Measurements from ENCODE around the gene TGM2. TPM values are rescaled to one million over a fixed set of nuclear protein-coding genes. Genes with fewer than 3 reads are reported as not detected.
A peak's percentile ranks its signal among the peaks of the same experiment; 100 is the strongest.

The TGM2 gene
- total RNA-seq, 1 donor from 2014 or later, result 0.05 TPM

GRCh38 chr20:38177201-38177600 is 12.1 kb upstream of the TGM2 start:
- H3K9me3 Mint-ChIP-seq, result no peaks in the 10 kb centered on the region
- no peaks in the 10 kb centered on the region for H3K4me1 Mint-ChIP-seq
- DNase-seq, result no peak
- intact Hi-C loops (cut with micrococcal nuclease), result no loop called here
- no peaks in the 10 kb centered on the region for H3K36me3 Mint-ChIP-seq (ENCODE audit: low read depth)
- no peak overlapping the region for H3K4me3 Mint-ChIP-seq
- H3K27me3 Mint-ChIP-seq, result peaks cover 6% of the 10 kb centered on the region
- no peak overlapping the region for H3K27ac Mint-ChIP-seq

- H3K27me3 Mint-ChIP-seq, result peaks cover 10% of the 10 kb centered on the region
- no peaks in the 10 kb centered on the region for H3K9me3 Mint-ChIP-seq
- DNase-seq, result no peak
- no peak overlapping the region for H3K4me3 Mint-ChIP-seq
- no peaks in the 10 kb centered on the region for H3K4me1 Mint-ChIP-seq
- no peak overlapping the region for H3K27ac Mint-ChIP-seq
- H3K36me3 Mint-ChIP-seq (ENCODE audit: low read depth), result no peaks in the 10 kb centered on the region
- intact Hi-C loops (cut with micrococcal nuclease), result no loop called here
Measured at GRCh38 chr20:38175304-38176180, 10.5 kb upstream of the TGM2 start.

DNA sequence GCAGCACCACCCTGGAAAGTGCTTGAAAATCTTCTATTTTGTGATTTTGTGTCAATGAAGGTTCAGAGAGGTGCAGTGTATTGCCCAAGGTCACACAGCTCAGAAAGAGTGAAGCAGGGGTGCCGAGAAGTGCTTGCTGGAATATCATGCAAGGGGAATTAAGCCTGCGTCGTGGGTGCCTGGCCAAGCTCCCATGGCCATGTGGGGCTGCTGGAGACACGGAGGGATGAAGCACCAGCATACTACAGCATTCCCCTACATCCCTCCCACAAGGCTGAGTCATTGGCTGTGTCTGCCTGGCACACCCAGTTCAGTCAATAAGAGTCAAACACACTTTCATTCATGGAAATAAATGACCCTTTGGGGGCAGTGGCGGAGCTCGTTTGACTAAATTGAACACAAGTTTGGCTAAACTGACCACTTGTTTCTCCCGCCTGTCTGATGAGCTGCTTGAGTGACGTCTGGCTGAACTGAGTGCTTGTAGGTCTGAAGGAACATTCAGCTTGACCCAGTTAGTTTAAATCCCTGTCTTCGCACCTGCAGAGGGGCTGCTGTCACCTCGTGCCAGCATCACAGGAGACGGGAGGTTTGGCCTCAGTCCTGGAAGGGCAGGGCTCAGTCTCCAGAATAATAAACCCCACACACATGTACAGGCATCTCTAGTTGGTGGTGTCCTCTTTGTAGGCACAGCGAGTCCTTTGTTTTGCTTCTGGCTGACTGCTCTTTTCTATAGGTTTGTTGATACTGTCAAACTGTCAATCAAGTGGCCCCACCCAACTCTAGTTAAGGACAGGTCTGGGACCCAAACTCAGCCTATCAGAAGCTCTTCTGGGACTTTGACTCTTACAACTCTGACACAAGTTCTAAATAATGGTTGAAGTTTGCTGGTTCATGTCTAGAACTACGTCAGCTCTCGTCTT is 8.4 kb upstream of the TGM2 start:
- intact Hi-C loops (cut with micrococcal nuclease), result no loop called here
- Mint-ChIP-seq H3K27ac (no peak overlapping the region), H3K9me3 (no peaks in the 10 kb centered on the region), H3K4me3 (no peak overlapping the region), H3K27me3 (peaks cover 10% of the 10 kb centered on the region), H3K4me1 (peaks cover 13% of the 10 kb centered on the region), H3K36me3 (ENCODE audit: low read depth) (no peaks in the 10 kb centered on the region)
- DNase-seq, result no peak

GRCh38 chr20:38172408-38172807 is 7.3 kb upstream of the TGM2 start:
- Mint-ChIP-seq H3K4me3 (no peak overlapping the region), H3K9me3 (no peaks in the 10 kb centered on the region), H3K27me3 (peaks cover 8% of the 10 kb centered on the region), H3K36me3 (ENCODE audit: low read depth) (no peaks in the 10 kb centered on the region), H3K27ac (no peak overlapping the region), H3K4me1 (peaks cover 19% of the 10 kb centered on the region)
- intact Hi-C loops (cut with micrococcal nuclease), result no loop called here
- no peak for DNase-seq

DNA sequence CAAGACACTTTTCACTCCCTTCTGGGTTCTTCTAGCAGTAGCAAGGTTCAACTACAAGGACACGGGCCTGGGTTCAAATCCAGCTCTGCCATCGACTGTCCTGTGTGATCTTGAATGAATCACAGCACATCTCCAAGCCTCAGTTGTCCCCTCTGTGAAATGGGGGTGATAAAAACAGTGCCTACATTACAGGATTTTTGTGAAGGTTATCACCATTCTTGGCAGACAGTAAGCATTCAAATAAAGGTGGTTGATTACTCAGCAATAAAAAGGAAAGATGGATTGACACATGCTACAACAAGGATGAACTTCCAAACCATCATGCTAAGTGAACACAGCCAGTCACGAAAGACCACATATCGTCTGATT is 6.6 kb upstream of the TGM2 start:
- Mint-ChIP-seq H3K36me3 (ENCODE audit: low read depth) (no peaks in the 10 kb centered on the region), H3K9me3 (no peaks in the 10 kb centered on the region), H3K27me3 (peaks cover 8% of the 10 kb centered on the region), H3K4me3 (no peak overlapping the region), H3K4me1 (peaks cover 19% of the 10 kb centered on the region), H3K27ac (no peak overlapping the region)
- intact Hi-C loops (cut with micrococcal nuclease), result no loop called here
- DNase-seq, result no peak

DNA sequence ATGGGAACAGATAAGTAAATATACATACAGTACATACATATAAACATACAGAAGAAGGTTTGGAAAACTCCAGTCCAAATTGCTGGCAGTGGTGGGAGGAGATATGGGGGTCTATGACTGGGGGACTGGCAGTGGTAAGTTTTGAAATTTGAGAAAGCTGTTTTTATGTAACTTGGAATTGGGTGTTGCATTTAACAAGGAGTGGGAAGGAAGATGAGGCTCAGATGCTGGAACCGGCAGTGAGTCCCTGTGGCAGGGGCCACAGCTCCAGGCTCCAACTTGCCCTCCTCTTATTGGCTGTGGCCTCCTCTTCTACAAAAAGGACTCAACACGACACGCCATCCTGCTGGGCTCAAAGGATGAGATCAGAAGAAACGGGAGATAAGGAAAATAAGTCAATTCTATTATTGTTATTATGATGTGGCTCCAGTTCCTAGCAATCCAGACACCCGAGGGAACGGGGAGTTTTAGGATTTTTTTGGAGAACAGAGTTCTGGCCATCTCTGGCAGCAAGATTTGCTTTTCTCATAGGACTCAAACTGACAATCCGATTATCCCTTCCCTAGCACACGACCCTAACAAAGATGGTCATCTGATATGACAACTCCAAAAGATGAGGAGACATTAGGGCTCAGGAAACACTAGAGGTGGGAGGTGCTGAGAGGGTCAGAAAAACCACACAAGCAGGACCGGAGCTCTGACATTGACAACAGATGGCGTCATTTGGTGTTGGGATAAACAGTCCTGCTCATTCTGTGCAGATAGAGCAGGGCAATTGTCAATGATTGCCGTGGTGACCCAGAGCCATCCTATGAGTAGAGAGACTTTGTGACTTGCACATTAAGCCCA is 6.0 kb upstream of the TGM2 start:
- no peaks in the 10 kb centered on the region for H3K36me3 Mint-ChIP-seq (ENCODE audit: low read depth)
- no peak overlapping the region for H3K27ac Mint-ChIP-seq

GRCh38 chr20:38170219-38170825 is 5.3 kb upstream of the TGM2 start:
- intact Hi-C loops (cut with micrococcal nuclease), result no loop called here
- peaks cover 15% of the 10 kb centered on the region for H3K27me3 Mint-ChIP-seq
- no peak for DNase-seq
- H3K36me3 Mint-ChIP-seq (ENCODE audit: low read depth), result no peaks in the 10 kb centered on the region
- H3K9me3 Mint-ChIP-seq, result no peaks in the 10 kb centered on the region
- peaks cover 22% of the 10 kb centered on the region for H3K4me1 Mint-ChIP-seq
- H3K27ac Mint-ChIP-seq, result no peak overlapping the region
- no peak overlapping the region for H3K4me3 Mint-ChIP-seq

More for the DNA sequence above, 6.0 kb upstream of the TGM2 start:
- no peak overlapping the region for H3K4me3 Mint-ChIP-seq
- peaks cover 19% of the 10 kb centered on the region for H3K4me1 Mint-ChIP-seq
- H3K27me3 Mint-ChIP-seq, result peaks cover 11% of the 10 kb centered on the region
- H3K9me3 Mint-ChIP-seq, result no peaks in the 10 kb centered on the region
- intact Hi-C loops (cut with micrococcal nuclease), result no loop called here
- DNase-seq, result no peak

DNA sequence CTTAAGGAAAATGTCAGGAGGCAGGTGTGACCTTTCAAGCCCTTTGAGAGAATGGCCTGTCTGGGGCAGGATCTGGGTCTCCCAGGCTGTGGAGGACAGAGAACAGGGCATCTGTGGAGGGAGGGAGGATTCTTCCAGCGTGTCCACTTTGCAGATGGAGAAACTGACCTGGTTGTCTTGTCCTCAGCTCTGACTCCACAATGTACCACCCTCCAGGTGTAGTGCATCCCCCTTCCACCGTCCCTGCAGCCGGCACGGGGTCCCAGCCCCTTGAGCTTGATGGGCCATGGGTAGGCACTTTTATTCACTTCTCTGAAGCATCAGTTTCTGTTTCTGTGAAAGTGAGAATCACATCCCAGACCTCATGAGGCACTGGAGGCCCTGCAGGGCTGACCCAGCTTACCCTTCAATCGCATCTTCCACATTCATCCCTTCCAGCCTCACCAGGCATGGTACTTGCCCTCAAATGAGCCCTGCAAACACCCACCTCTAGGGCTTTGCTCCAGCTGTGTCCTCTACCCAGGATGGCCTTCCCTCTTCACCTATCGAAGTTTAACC is 4.6 kb upstream of the TGM2 start:
- intact Hi-C loops (cut with micrococcal nuclease), result loop anchor here (5.0 kb wide), 1 partner anchor 97 kb away; no protein-coding TSS in a partner anchor

GRCh38 chr20:38168791-38169589 is 3.9 kb upstream of the TGM2 start:
- Mint-ChIP-seq H3K4me1 (peaks cover 23% of the 10 kb centered on the region), H3K27ac (peak overlapping the region; percentile 25)

More for the DNA sequence above, 4.6 kb upstream of the TGM2 start:
- Mint-ChIP-seq H3K4me1 (peaks cover 23% of the 10 kb centered on the region), H3K9me3 (no peaks in the 10 kb centered on the region), H3K27ac (peak overlapping the region; percentile 25), H3K4me3 (no peak overlapping the region), H3K27me3 (peaks cover 15% of the 10 kb centered on the region), H3K36me3 (ENCODE audit: low read depth) (no peaks in the 10 kb centered on the region)
- DNase-seq, result no peak

GRCh38 chr20:38167851-38168760 is 3.0 kb upstream of the TGM2 start:
- peaks cover 23% of the 10 kb centered on the region for H3K4me1 Mint-ChIP-seq
- no peaks in the 10 kb centered on the region for H3K9me3 Mint-ChIP-seq
- H3K27me3 Mint-ChIP-seq, result peaks cover 17% of the 10 kb centered on the region
- intact Hi-C loops (cut with micrococcal nuclease), result loop anchor here (5.0 kb wide), 1 partner anchor 96 kb away; no protein-coding TSS in a partner anchor
- no peak overlapping the region for H3K4me3 Mint-ChIP-seq
- H3K36me3 Mint-ChIP-seq (ENCODE audit: low read depth), result no peaks in the 10 kb centered on the region
- peak overlapping the region; percentile 31 for H3K27ac Mint-ChIP-seq
- no peak for DNase-seq

More at GRCh38 chr20:38168791-38169589, 3.9 kb upstream of the TGM2 start:
- intact Hi-C loops (cut with micrococcal nuclease), result loop anchor here (5.0 kb wide), 1 partner anchor 97 kb away; no protein-coding TSS in a partner anchor
- H3K4me3 Mint-ChIP-seq, result no peak overlapping the region
- H3K9me3 Mint-ChIP-seq, result no peaks in the 10 kb centered on the region
- no peaks in the 10 kb centered on the region for H3K36me3 Mint-ChIP-seq (ENCODE audit: low read depth)
- peaks cover 14% of the 10 kb centered on the region for H3K27me3 Mint-ChIP-seq
- DNase-seq, result no peak

DNA sequence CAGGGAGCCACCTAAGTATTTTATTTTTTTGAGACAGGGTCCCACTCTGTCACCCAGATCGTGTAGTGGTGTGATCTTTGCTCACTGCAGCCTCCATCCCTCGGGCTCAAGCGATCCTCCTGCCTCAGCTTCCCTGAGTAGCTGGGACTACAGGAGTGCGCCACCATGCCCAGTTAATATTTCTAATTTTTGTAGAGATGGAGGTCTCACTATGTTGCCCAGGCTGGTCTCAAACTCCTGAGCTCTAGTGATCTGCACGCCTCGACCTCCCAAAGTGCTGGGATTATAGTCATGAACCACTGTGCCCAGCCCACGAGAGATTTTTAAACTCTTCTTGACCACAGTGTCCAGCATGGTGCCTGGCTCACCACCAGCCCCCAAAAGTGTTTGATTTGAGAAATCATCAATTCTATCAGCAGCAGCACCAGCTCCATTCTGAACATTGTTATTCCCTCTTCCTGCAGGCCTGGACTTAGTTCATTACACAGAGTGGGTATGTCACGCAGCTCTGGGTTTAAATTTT is 2.3 kb upstream of the TGM2 start:
- Mint-ChIP-seq H3K4me3 (no peak overlapping the region), H3K4me1 (peaks cover 23% of the 10 kb centered on the region)
- intact Hi-C loops (cut with micrococcal nuclease), result loop anchor here (5.0 kb wide), 1 partner anchor 95 kb away; no protein-coding TSS in a partner anchor

More for the DNA sequence above, 2.3 kb upstream of the TGM2 start:
- no peak overlapping the region for H3K27ac Mint-ChIP-seq
- no peaks in the 10 kb centered on the region for H3K36me3 Mint-ChIP-seq (ENCODE audit: low read depth)
- H3K9me3 Mint-ChIP-seq, result no peaks in the 10 kb centered on the region
- DNase-seq, result no peak
- H3K27me3 Mint-ChIP-seq, result peaks cover 17% of the 10 kb centered on the region
